ENCODE measurements around the gene TSNAXIP1.

The TSNAXIP1 gene

DNA sequence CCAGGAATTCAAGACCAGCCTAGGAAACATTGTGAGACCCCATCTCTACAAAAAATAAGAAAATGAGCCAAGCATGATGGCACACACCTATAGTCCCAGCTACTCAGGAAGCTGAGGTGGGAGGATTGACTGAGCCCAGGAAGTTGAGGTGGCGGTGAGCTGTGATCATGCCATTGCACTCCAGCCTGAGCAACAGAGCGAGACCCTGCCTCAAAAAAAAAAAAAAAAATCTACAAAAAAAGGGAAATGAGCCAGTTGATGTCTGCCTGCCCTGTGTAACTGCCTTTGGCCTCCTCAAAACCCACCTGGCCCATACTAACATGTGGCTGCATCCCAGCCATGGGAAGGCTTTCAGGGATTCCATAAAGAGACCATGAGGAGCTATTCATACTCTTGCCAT is 4.8 kb upstream of the TSNAXIP1 start:
- FAIRE-seq (no peak), DNase-seq (ENCODE audit: insufficient read length, low spot score) (no peak)
- no peak for TF ChIP-seq POLR2A (IDR thresholded peaks at IDR 0.05; ENCODE audit: low read depth, low read length)

DNA sequence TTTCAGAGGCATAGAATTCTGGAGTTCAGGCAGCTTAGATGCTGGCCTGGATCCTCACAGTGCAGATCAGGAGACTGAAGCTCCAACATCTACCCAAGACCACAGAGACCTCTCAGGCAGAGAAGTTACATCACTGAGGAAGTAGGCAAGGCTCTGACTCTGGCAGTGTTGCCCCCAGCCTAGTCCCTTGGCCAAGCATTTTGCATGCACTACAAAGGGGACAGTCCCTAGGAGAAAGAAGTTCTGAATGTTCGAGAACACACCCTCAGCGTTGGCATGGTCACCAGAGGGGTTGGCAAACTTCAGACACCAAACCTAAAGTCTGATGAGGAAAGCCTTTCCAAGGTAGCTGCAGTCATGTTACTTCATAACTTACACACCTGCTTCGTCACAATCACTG is 2.8 kb upstream of the TSNAXIP1 start:
- DNase-seq (ENCODE audit: insufficient read length, low spot score): no peak
- no peak for FAIRE-seq
- TF ChIP-seq POLR2A (IDR thresholded peaks at IDR 0.05; ENCODE audit: low read depth, low read length): no peak

DNA sequence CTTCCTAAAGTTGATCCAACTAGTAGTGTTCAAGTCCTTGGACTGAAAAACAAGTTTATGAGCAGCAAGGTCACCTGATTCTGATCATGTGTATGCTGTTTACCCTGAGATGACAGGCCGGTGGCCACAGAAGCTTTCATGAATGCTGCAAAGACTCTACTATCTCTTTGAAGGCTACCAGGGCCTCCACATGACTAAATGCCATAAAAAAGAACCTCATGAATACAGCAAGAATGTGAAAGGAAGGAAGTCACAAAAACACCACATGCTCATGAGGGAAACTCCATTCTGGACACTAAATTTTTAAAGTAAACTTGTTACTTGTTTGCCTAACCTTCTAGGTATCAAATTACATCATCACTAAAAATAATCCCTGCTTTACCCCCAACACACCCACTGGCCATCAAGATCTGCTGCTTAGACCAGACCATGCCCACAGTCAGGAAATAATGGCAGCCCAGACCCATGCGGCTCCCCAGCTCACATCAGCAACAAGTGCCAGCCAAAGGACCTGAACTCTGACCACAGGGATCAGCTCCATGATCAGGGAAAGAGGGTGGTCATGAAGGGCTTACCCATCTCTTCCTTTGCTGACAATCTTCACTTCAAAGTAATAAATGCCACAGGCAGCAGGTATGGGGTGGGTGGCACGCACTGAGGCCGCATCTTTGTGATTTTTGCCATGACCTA is 1.7 kb upstream of the TSNAXIP1 start:
- DNase-seq (ENCODE audit: insufficient read length, low spot score): no peak
- no peak for TF ChIP-seq POLR2A (IDR thresholded peaks at IDR 0.05; ENCODE audit: low read depth, low read length)
- FAIRE-seq: no peak

DNA sequence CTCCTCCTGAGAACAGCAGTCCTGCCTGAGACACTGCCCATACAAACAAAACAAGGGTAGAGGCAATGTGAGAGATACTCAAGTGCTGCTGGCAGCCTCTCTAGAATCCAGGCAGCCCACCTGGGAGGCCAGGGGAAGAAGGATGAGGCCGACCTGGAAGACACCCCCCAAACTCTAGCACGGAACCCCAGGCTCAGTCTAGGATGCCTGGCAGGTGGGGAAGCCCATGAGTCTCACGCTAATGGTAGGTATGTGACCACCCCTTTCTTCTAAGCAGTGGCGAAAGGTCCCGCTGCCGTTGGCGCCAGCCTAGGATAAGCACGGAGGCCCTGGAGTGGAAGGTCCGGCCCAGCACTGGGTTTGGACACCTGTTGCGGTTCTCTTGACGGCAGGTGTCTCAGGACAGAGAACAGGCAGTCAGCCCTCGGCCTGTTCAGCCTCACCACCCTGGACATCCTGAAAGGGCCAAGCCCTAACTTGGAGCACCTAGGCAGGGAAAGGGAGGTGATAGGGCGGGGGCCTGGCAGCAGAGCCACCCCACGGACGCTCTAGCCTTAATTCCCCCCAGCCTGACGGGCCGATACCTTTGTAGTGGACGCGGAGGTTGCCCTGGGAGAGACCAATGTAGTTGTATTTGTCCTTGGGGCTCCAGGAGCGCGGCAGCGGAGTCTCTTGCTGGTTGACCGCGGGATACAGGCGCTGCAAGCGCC is 816 bp upstream of the TSNAXIP1 start:
- no peak for DNase-seq (ENCODE audit: insufficient read length, low spot score)
- TF ChIP-seq POLR2A (IDR thresholded peaks at IDR 0.05; ENCODE audit: low read depth, low read length): no peak

DNA sequence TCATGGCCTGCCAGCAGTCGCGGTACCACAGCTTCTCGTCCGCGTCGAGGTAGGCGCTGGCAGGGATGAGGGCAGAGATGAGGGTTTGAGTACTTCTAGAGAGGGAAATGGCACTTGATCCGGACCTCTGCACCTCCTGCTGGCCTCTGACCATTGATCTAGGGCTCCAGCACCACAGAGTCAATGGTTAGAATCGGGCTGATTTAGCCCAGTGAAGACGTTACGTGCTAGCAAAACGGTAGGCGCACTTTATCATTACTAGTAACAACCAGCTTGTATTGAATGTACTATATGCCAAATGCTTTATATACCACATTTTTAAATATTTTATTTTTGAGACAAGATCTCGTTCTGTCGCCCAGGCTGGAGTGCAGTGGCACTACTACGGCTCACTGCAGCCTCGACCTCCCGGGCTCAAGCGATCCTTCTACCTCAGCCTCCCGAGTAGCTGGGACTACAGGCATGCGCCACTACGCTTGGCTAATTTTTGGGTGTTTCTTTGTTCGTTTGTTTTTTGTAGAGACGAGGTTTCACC is 526 bp downstream of the TSNAXIP1 start:
- FAIRE-seq: no peak
- DNase-seq (ENCODE audit: insufficient read length, low spot score): no peak
- 0 out of 2 replicates have a peak, but pooled peaks have one; percentile 17 for TF ChIP-seq POLR2A (IDR thresholded peaks at IDR 0.05; ENCODE audit: low read depth, low read length)

More for the DNA sequence above, 816 bp upstream of the TSNAXIP1 start:
- FAIRE-seq: no peak

DNA sequence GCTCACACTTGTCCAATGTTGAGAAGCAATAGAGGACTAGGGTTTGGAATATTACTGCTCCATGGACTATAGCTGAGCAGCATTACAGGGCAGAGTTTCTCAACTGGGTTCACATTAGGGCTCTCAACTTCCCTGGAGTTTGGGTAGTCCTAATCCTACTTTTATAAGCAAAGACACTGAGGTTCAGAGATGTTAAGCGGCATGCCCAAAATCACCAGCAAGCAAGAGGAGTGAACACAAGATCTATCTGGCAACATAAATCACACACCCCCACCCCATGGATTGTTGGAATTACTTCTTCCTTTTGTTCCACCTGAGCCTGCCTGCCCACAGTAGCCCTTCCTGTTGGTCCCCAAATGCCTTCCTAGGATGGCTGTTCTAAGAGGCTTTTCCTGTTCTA is 5.2 kb downstream of the TSNAXIP1 start:
- FAIRE-seq (no peak), DNase-seq (ENCODE audit: insufficient read length, low spot score) (no peak)
- TF ChIP-seq POLR2A (IDR thresholded peaks at IDR 0.05; ENCODE audit: low read depth, low read length): no peak

DNA sequence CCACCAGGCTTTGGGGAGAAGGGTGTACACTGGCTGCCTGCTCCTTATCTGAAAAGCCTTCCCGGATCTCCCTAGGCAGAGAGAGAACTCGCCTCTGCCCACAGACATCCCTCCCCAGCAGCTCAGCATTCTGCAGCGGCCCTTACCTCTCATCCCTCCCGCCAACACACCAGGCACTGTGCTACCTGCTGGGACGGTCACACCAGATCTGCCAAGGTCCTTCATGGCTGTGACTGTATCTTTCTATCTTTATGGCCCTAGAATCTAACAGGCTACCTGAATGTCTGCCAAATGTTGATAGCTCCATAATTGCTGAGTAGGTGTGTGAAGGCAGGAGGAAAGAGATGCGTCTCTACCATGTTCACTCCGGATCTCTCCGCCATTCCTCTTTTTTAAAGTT is 7.9 kb downstream of the TSNAXIP1 start:
- FAIRE-seq: no peak
- no peak for DNase-seq (ENCODE audit: insufficient read length, low spot score)
- no peak for TF ChIP-seq POLR2A (IDR thresholded peaks at IDR 0.05; ENCODE audit: low read depth, low read length)

DNA sequence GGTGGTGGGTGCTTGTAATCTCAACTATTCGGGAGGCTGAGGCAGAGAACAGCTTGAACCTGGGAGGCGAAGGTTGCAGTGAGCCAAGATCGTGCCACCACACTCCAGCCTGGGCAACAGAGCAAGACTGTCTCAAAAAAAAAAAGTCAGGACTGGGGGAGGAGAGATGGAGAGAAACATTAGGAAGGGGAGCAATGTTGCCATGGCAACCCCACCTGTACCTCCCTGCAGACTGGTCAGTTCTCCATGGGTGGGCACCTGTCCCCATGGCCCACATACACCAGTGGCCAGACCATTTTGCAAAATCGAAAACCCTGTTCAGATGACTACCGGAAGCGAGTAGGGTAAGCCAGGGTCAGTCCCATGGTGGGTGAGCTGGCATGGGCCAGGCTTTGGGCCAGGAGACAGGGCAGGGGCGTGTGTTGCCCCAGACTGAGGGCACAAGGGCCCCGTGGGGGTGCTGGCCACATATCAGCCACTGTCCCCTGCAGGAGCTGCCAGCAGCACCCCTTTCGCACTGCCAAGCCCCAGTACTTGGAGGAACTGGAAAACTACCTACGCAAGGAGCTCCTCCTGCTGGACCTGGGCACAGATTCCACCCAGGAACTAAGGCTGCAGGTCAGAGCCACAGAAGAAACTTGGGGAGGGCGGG is 14.0 kb downstream of the TSNAXIP1 start:
- no peak for TF ChIP-seq POLR2A (IDR thresholded peaks at IDR 0.05; ENCODE audit: low read depth, low read length)
- no peak for DNase-seq (ENCODE audit: insufficient read length, low spot score)
- no peak for FAIRE-seq

DNA sequence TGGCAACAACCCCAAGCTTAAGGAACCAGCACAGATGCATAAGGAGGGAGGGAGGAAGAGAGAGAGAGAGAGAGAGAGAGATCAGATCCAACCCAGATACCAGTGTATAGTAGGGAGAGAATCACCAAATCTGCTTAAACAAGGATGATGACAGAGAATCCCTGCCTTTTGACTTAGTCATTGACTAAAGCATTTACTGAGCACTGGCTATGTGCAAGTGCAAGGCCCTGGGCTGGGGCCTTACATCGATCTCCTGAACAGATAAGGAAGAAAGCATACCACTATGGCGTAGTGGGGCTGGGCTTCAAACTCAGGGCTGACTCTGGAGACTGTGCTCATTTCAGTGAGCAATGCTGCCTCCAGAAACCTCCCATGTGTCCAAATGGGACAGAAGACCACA is 15.8 kb downstream of the TSNAXIP1 start:
- DNase-seq (ENCODE audit: insufficient read length, low spot score) (no peak), FAIRE-seq (no peak)
- TF ChIP-seq POLR2A (IDR thresholded peaks at IDR 0.05; ENCODE audit: low read depth, low read length): no peak

DNA sequence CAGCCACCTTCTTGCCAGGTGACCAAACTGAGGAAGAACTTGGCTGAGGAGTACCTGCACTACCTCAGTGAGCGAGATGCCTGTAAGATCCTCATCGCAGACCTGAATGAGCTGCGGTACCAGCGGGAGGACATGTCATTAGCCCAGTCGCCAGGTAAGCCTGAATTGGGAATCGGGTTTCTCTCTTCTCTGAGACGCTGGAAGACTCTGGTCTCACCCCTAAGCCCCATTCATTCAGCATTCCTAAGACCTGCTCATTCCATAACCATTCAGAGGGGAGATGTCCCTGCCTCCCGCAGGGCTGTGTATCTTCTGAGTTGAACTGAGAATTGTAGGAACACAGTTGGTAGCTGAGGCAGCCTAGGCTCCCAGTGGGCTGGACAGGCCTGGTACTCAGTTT is 18.4 kb downstream of the TSNAXIP1 start:
- FAIRE-seq (no peak), DNase-seq (ENCODE audit: insufficient read length, low spot score) (no peak)
- no peak for TF ChIP-seq POLR2A (IDR thresholded peaks at IDR 0.05; ENCODE audit: low read depth, low read length)

DNA sequence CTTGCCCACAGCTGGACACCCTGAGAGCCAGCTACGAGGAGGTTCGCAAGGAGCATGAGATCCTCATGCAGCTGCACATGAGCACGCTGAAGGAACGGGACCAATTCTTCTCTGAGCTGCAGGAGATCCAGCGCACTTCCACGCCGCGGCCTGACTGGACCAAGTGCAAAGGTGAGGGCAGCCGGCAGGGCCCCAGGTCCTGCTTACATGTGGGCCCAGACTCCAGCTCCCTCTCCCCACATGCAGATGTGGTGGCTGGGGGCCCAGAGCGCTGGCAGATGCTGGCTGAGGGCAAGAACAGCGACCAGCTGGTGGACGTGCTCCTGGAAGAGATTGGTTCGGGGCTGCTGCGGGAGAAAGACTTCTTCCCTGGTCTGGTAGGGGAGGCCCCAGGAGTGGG is 19.2 kb downstream of the TSNAXIP1 start:
- DNase-seq (ENCODE audit: insufficient read length, low spot score): no peak
- TF ChIP-seq POLR2A (IDR thresholded peaks at IDR 0.05; ENCODE audit: low read depth, low read length): no peak
- FAIRE-seq: no peak

DNA sequence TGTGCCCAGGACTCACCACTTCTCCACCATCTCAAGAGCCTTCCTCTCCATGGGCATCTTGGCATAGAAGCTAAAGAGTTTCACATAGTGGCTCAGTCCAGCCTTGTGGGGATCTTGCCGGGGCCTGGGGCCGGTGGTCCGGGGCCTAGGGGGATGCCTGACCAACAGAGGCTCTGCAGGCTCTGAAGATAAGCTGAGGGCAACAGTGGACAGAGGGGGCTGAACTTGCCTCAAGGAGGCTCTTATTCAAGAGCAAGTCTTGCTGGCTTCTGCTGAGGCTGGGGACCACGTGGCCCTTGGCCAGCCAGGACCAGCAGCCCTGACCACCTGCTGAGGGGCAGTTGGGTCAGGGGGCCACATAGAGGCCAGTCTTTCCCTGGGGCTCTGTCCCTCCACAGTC is 22.0 kb downstream of the TSNAXIP1 start:
- no peak for TF ChIP-seq POLR2A (IDR thresholded peaks at IDR 0.05; ENCODE audit: low read depth, low read length)
- FAIRE-seq (no peak), DNase-seq (ENCODE audit: insufficient read length, low spot score) (no peak)

DNA sequence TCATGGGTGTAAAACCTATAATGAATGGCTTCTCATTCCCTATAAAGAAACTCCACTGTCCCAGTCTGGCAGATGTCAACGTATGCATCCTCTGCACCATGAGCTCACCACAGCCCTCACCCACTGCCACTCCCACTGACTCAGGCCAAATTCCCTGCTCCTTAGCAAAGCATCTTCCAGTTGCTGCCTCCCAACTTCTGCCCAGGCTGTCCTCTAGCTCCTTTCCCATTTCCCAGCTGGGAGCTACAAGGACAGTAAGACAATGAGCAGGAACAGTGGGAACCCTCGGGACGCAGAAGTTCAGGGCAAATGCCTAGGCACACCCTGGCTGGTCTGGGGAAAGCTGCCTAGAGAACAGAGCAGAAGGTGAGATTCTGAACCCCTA is 26.3 kb downstream of the TSNAXIP1 start:
- TF ChIP-seq POLR2A (IDR thresholded peaks at IDR 0.05; ENCODE audit: low read depth, low read length): no peak
- peak; percentile 53 for FAIRE-seq
- peak; percentile 71 for DNase-seq (ENCODE audit: insufficient read length, low spot score)

DNA sequence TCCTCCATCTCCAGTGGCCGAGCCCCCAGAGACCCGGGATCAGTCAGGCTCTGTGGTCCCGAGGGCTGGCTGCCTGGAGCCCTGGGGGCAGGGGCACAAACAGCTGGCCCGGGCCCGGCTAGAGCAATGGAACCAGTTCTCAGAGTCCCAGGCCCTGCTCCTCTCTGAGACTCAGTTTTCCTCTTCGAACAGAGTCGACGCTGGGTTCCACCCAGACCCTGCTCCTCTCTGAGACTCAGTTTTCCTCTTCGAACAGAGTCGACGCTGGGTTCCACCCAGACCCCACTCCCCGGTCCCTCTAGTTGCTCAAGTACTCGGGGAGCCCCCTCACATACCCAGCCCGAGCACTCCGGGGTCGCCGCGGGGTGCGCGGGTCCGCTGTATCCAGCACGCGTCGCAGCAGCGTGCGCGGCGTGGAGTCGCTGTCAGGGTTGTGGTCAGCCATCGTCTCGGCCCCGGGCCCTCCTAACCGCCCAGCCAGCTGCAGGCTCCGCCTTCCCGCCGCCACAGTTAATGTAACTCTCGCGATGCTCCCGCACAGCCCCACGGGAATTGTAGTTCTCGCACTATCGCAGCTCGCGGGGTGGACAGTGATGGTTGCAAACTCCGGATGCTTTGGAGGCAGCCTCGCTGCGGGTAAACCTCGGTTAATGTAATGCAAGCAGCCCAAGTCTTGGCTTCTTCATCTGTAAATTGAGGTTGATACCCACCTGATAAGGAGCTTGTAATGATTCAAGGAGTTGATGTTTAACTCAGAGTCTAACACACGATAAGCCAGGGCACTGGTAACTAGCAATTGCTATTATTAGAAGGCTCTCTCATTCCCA is 26.9 kb downstream of the TSNAXIP1 start:
- FAIRE-seq: peak; percentile 48
- TF ChIP-seq POLR2A (IDR thresholded peaks at IDR 0.05; ENCODE audit: low read depth, low read length): peak; percentile 78
- peak; percentile 87 for DNase-seq (ENCODE audit: insufficient read length, low spot score)
